SK-N-SH treated with all-trans-retinoic acid at 6 μM for 48 hours (cell line): ENCODE results near the gene EFCAB14.

Source experiments
- ATAC-seq: fragments of 200-7000 bp; cut with Tn5 transposase; 3 replicates; pipeline ENCODE4 v1.9.1; 2020; ENCODE audit warnings: mild to moderate bottlenecking, moderate library complexity
- ARNTL ChIP-seq: fragments of 450-650 bp; formaldehyde crosslinking; IDR thresholded peaks from 2 replicates; pipeline ENCODE4 v1.5.0; 2020; ENCODE audit warnings: low read depth, mild to moderate bottlenecking, moderate library complexity, borderline replicate concordance
- BACH2 ChIP-seq: fragments of 250-450 bp; sonication (Bioruptor Pico); IDR thresholded peaks from 2 replicates; pipeline ENCODE4 v1.9.0; 2021; ENCODE audit warnings: mild to moderate bottlenecking, borderline replicate concordance
- CSDC2 ChIP-seq: fragments of 250-450 bp; sonication (Bioruptor Pico); IDR thresholded peaks from 2 replicates; pipeline ENCODE4 v1.5.0; 2020; ENCODE audit warnings: mild to moderate bottlenecking, moderate library complexity
- CSRNP3 ChIP-seq: fragments of 250-450 bp; sonication (Bioruptor Pico); IDR thresholded peaks from 2 replicates; pipeline ENCODE4 v1.5.1; 2021; ENCODE audit warnings: mild to moderate bottlenecking, moderate library complexity
- ESRRG ChIP-seq: fragments of 250-450 bp; sonication (Bioruptor Pico); IDR thresholded peaks from 2 replicates; pipeline ENCODE4 v1.6.1; 2021; ENCODE audit warnings: mild to moderate bottlenecking
- GLIS3 ChIP-seq: fragments of 250-450 bp; sonication (Bioruptor Pico); IDR thresholded peaks from 2 replicates; pipeline ENCODE4 v1.5.0; 2020; ENCODE audit warnings: mild to moderate bottlenecking, moderate library complexity
- ISL1 ChIP-seq: fragments of 250-450 bp; sonication (Bioruptor Pico); IDR thresholded peaks from 2 replicates; pipeline ENCODE4 v2.1.2; 2022; ENCODE audit warnings: mild to moderate bottlenecking, moderate library complexity
- PATZ1 ChIP-seq: fragments of 250-450 bp; sonication (Bioruptor Pico); IDR thresholded peaks from 2 replicates; pipeline ENCODE4 v1.8.0; 2020; ENCODE audit warnings: mild to moderate bottlenecking, moderate library complexity, borderline replicate concordance
- PPARA ChIP-seq: fragments of 250-450 bp; sonication (Bioruptor Pico); IDR thresholded peaks from 2 replicates; pipeline ENCODE4 v1.5.0; 2020; ENCODE audit warnings: mild to moderate bottlenecking, borderline replicate concordance
- RARB ChIP-seq: fragments of 250-450 bp; sonication (Bioruptor Pico); IDR thresholded peaks from 2 replicates; pipeline ENCODE4 v1.8.0; 2021; ENCODE audit warnings: mild to moderate bottlenecking, moderate library complexity
- SNAI2 ChIP-seq: fragments of 250-450 bp; sonication (Bioruptor Pico); IDR thresholded peaks from 2 replicates; pipeline ENCODE4 v1.5.0; 2020; ENCODE audit warnings: mild to moderate bottlenecking, moderate library complexity
- TCF4 ChIP-seq: fragments of 250-450 bp; sonication (Bioruptor Pico); IDR thresholded peaks from 2 replicates; pipeline ENCODE4 v1.8.0; 2021; ENCODE audit warnings: mild to moderate bottlenecking, moderate library complexity, borderline replicate concordance
- TOX ChIP-seq: fragments of 250-450 bp; sonication (Bioruptor Pico); IDR thresholded peaks from 2 replicates; pipeline ENCODE4 v1.8.0; 2021; ENCODE audit warnings: mild to moderate bottlenecking, moderate library complexity, borderline replicate concordance
- TSHZ2 ChIP-seq: fragments of 250-450 bp; sonication (Bioruptor Pico); IDR thresholded peaks from 2 replicates; pipeline ENCODE4 v1.5.0; 2020; ENCODE audit warnings: mild to moderate bottlenecking, moderate library complexity
- ZC3H10 ChIP-seq: fragments of 250-450 bp; sonication (Bioruptor Pico); IDR thresholded peaks from 2 replicates; pipeline ENCODE4 v1.5.1; 2021; ENCODE audit warnings: mild to moderate bottlenecking, moderate library complexity
- ZNF565 ChIP-seq: fragments of 450-650 bp; formaldehyde crosslinking; conservative IDR thresholded peaks from 2 replicates; pipeline ENCODE4 v1.5.0; 2020; ENCODE audit warnings: low read depth, mild to moderate bottlenecking, moderate library complexity
- ZNF70 ChIP-seq: fragments of 450-650 bp; formaldehyde crosslinking; IDR thresholded peaks from 2 replicates; pipeline ENCODE4 v1.5.0; 2020; ENCODE audit warnings: mild to moderate bottlenecking, moderate library complexity
- ZNF8 ChIP-seq: fragments of 450-650 bp; formaldehyde crosslinking; IDR thresholded peaks from 2 replicates; pipeline ENCODE4 v1.5.0; 2020; ENCODE audit warnings: mild to moderate bottlenecking, moderate library complexity
- TF ChIP-seq, protein P1 (sequence below): fragments of 250-450 bp; sonication (Bioruptor Pico); IDR thresholded peaks from 2 replicates; pipeline ENCODE4 v1.5.1; 2020; ENCODE audit warnings: low read depth, mild to moderate bottlenecking, moderate library complexity
- TF ChIP-seq, protein P2 (sequence below): fragments of 250-450 bp; sonication (Bioruptor Pico); IDR thresholded peaks from 2 replicates; pipeline ENCODE4 v1.8.0; 2021; ENCODE audit warnings: low read depth, mild to moderate bottlenecking, moderate library complexity, borderline replicate concordance

The EFCAB14 gene

DNA sequence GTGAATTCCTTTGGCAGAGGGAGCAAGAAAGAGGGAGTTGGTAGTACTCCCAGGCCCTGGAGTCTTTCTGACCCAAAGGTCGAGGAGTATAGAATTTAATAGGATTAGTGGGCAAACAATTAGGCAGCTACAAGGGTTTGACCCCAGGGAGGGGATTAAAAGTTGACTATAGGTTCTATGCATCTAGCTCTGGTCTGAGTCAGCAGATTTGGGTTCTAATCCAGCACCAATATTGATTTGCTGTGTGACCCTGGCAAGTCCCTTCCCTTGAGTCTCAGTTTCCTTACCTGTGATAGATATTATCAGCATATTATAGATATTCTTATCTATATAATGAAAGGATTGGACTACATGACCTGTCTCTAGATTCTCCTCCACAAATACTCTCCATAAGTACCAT, 35.1 kb upstream of the EFCAB14 start:
- TF ChIP-seq BACH2 (CRISPR knock-in tag) (no peak), PPARA (no peak), RARB (no peak), CSDC2 (CRISPR knock-in tag) (no peak), ZNF565 (CRISPR knock-in tag) (no peak), GLIS3 (no peak), TSHZ2 (CRISPR knock-in tag) (no peak), ZC3H10 (no peak), CSRNP3 (CRISPR knock-in tag) (no peak), ESRRG (CRISPR knock-in tag) (no peak), PATZ1 (CRISPR knock-in tag) (no peak), TOX (no peak), ZNF70 (CRISPR knock-in tag) (no peak), ISL1 (CRISPR knock-in tag) (no peak)
- TF ChIP-seq, protein P1, sequence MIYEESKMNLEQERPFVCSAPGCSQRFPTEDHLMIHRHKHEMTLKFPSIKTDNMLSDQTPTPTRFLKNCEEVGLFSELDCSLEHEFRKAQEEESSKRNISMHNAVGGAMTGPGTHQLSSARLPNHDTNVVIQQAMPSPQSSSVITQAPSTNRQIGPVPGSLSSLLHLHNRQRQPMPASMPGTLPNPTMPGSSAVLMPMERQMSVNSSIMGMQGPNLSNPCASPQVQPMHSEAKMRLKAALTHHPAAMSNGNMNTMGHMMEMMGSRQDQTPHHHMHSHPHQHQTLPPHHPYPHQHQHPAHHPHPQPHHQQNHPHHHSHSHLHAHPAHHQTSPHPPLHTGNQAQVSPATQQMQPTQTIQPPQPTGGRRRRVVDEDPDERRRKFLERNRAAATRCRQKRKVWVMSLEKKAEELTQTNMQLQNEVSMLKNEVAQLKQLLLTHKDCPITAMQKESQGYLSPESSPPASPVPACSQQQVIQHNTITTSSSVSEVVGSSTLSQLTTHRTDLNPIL (CRISPR knock-in tag), result no peak
- TF ChIP-seq, protein P2, sequence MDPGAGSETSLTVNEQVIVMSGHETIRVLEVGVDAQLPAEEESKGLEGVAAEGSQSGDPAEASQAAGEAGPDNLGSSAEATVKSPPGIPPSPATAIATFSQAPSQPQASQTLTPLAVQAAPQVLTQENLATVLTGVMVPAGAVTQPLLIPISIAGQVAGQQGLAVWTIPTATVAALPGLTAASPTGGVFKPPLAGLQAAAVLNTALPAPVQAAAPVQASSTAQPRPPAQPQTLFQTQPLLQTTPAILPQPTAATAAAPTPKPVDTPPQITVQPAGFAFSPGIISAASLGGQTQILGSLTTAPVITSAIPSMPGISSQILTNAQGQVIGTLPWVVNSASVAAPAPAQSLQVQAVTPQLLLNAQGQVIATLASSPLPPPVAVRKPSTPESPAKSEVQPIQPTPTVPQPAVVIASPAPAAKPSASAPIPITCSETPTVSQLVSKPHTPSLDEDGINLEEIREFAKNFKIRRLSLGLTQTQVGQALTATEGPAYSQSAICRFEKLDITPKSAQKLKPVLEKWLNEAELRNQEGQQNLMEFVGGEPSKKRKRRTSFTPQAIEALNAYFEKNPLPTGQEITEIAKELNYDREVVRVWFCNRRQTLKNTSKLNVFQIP (CRISPR knock-in tag), result no peak
- ATAC-seq, result no peak

- TF ChIP-seq ZC3H10 (no peak), ARNTL (CRISPR knock-in tag) (no peak), GLIS3 (no peak), TOX (no peak), TCF4 (CRISPR knock-in tag) (no peak), ESRRG (CRISPR knock-in tag) (no peak), ISL1 (CRISPR knock-in tag) (no peak), ZNF8 (CRISPR knock-in tag) (no peak), SNAI2 (CRISPR knock-in tag) (no peak)
- TF ChIP-seq, protein P2 (CRISPR knock-in tag), result no peak
- TF ChIP-seq, protein P1 (CRISPR knock-in tag), result no peak
- no peak for ATAC-seq
These were observed 31.0 kb upstream of the EFCAB14 start for GRCh38 chr1:46749921-46750404.
